Measurements from ENCODE around the gene KCNB1. TPM values are rescaled to one million over a fixed set of nuclear protein-coding genes. Genes with fewer than 3 reads are reported as not detected.

KCNB1 gene
- polyA plus RNA-seq, 1 donor: 2.4 TPM

GRCh38 chr20:49426395-49426794 lies 56.1 kb downstream of the KCNB1 start:
- H3K9me3 ChIP-seq (ENCODE audit: control insufficient read depth, low read depth, low read length): no peaks in the 10 kb centered on the region
- DNase-seq: no peak
- no peaks in the 10 kb centered on the region for H3K4me1 ChIP-seq (ENCODE audit: control insufficient read depth, insufficient read depth, low read length)
- WGBS (ENCODE audit: insufficient coverage, low lambda C conversion rate): 93% methylated on average over 2 of the region's 5 CpGs
- no peaks in the 10 kb centered on the region for H3K36me3 ChIP-seq (ENCODE audit: control insufficient read depth, insufficient read depth, low read length)
- peaks cover 4% of the 10 kb centered on the region for H3K27me3 ChIP-seq (ENCODE audit: control insufficient read depth, insufficient read depth, low read length)
- H3K27ac ChIP-seq (ENCODE audit: low read length): no peak overlapping the region
- no peak overlapping the region for H3K4me3 ChIP-seq (ENCODE audit: low read length)

DNA sequence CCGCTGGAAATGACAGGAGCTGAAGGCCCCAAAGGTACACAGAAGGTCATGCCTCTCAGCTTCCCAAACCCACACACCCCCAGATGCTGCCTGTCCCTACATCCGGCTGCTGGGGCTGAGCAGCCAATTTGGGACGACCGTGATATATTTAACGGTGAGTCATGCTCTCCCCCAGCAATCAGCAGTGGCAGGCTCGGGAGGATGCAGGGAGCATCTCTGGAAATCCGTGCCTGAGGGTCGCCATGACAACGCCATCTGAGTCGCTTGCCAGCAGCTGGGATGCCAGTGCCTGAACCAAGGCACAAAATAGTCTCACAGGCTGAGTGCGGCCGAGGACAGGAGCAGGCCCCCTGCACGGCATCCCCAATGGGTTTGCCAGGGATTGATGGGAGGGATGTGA lies 57.9 kb downstream of the KCNB1 start:
- no peak for DNase-seq
- Histone ChIP-seq H3K4me3 (ENCODE audit: low read length) (no peak overlapping the region), H3K9me3 (ENCODE audit: control insufficient read depth, low read depth, low read length) (no peaks in the 10 kb centered on the region), H3K4me1 (ENCODE audit: control insufficient read depth, insufficient read depth, low read length) (no peaks in the 10 kb centered on the region), H3K36me3 (ENCODE audit: control insufficient read depth, insufficient read depth, low read length) (no peaks in the 10 kb centered on the region), H3K27me3 (ENCODE audit: control insufficient read depth, insufficient read depth, low read length) (peaks cover 2% of the 10 kb centered on the region), H3K27ac (ENCODE audit: low read length) (no peak overlapping the region)
- WGBS (ENCODE audit: insufficient coverage, low lambda C conversion rate): no CpG with 5 or more reads among the region's 13 CpGs

DNA sequence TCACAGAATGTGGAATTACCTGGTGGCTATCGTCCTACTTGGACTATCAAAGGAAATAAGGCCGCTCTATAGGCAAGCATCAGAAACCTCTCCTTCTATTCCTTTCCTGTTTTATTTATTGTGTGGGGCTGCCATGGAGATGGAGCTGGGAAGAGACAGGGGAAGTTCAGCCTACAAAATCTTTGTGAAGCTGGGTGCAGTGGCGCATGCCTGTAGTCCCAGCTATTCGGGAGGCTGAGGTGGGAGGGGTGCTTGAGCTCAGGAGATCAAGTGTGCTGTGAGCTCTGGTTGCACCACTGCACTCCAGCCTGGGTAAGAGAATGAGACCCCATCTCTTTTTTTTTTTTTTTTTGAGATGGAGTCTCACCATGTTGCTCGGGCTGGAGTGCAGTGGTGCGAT lies 60.3 kb downstream of the KCNB1 start:
- WGBS (ENCODE audit: insufficient coverage, low lambda C conversion rate): no CpG with 5 or more reads among the region's 6 CpGs
- DNase-seq: no peak
- Histone ChIP-seq H3K9me3 (ENCODE audit: control insufficient read depth, low read depth, low read length) (no peaks in the 10 kb centered on the region), H3K4me1 (ENCODE audit: control insufficient read depth, insufficient read depth, low read length) (no peaks in the 10 kb centered on the region), H3K4me3 (ENCODE audit: low read length) (no peak overlapping the region), H3K27me3 (ENCODE audit: control insufficient read depth, insufficient read depth, low read length) (peaks cover under 1% of the 10 kb centered on the region), H3K27ac (ENCODE audit: low read length) (no peak overlapping the region), H3K36me3 (ENCODE audit: control insufficient read depth, insufficient read depth, low read length) (no peaks in the 10 kb centered on the region)

DNA sequence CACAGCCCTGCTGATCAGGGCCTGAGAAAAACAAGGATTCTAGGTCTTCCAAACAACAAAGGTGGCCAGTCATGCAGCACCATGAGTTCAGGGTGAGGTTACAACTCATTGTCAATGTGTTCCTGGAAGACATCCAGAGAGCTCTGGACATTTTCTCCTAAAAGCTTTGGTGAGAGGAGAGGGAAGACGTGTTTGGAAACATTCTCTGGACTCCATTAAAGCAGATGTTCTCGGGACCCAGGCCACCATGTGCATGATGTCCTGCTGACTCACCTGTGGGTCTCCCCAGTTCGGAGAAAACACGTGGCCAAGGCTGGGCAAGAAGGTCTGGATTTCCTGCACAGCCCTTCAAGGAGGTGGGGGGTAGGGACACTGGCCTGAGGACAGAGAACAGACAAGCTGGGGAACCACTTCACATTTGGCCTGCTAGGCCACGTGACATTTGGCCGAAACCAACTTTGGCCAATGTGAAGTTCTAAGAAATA lies 61.6 kb downstream of the KCNB1 start:
- no peaks in the 10 kb centered on the region for H3K9me3 ChIP-seq (ENCODE audit: control insufficient read depth, low read depth, low read length)
- no peak overlapping the region for H3K27ac ChIP-seq (ENCODE audit: low read length)
- WGBS (ENCODE audit: insufficient coverage, low lambda C conversion rate): no CpG with 5 or more reads among the region's 6 CpGs
- no peak for DNase-seq
- H3K27me3 ChIP-seq (ENCODE audit: control insufficient read depth, insufficient read depth, low read length): peaks cover 2% of the 10 kb centered on the region
- no peaks in the 10 kb centered on the region for H3K36me3 ChIP-seq (ENCODE audit: control insufficient read depth, insufficient read depth, low read length)
- H3K4me3 ChIP-seq (ENCODE audit: low read length): no peak overlapping the region
- no peaks in the 10 kb centered on the region for H3K4me1 ChIP-seq (ENCODE audit: control insufficient read depth, insufficient read depth, low read length)

DNA sequence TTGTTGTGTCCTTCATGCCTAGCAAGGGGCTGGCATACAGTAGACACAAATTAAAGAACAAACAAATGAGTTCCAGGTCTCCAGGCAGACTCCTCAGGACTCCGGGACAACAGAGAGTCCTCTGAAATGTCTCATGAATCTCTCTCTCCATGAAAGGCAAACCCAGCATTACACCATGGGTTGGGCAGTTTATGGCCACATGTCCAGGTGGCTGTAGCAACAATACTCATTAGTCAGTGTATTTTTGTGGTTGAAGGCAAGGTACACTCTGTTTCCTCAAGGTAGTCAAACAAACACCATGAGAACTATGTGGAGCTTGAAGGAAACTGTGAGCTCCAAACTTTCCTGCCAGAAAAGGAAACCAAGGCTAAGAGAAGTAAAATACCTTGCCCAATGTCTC lies 62.2 kb downstream of the KCNB1 start:
- Histone ChIP-seq H3K27me3 (ENCODE audit: control insufficient read depth, insufficient read depth, low read length) (peaks cover 3% of the 10 kb centered on the region), H3K36me3 (ENCODE audit: control insufficient read depth, insufficient read depth, low read length) (no peaks in the 10 kb centered on the region), H3K4me3 (ENCODE audit: low read length) (no peak overlapping the region), H3K4me1 (ENCODE audit: control insufficient read depth, insufficient read depth, low read length) (no peaks in the 10 kb centered on the region), H3K9me3 (ENCODE audit: control insufficient read depth, low read depth, low read length) (no peaks in the 10 kb centered on the region), H3K27ac (ENCODE audit: low read length) (no peak overlapping the region)
- whole genome bisulfite sequencing (ENCODE audit: insufficient coverage, low lambda C conversion rate): no CpG with 5 or more reads among the region's 1 CpG
- DNase-seq: peak in 1 of 2 donors; percentile 25

- no peak for DNase-seq
- Histone ChIP-seq H3K9me3 (ENCODE audit: control insufficient read depth, low read depth, low read length) (no peaks in the 10 kb centered on the region), H3K4me3 (ENCODE audit: low read length) (no peak overlapping the region), H3K27ac (ENCODE audit: low read length) (no peak overlapping the region), H3K4me1 (ENCODE audit: control insufficient read depth, insufficient read depth, low read length) (no peaks in the 10 kb centered on the region), H3K36me3 (ENCODE audit: control insufficient read depth, insufficient read depth, low read length) (no peaks in the 10 kb centered on the region), H3K27me3 (ENCODE audit: control insufficient read depth, insufficient read depth, low read length) (peaks cover 3% of the 10 kb centered on the region)
- WGBS (ENCODE audit: insufficient coverage, low lambda C conversion rate): no CpG with 5 or more reads among the region's 1 CpG
Observed at GRCh38 chr20:49419785-49420184, 62.7 kb downstream of the KCNB1 start.

GRCh38 chr20:49418809-49419208 lies 63.7 kb downstream of the KCNB1 start:
- Histone ChIP-seq H3K4me1 (ENCODE audit: control insufficient read depth, insufficient read depth, low read length) (no peaks in the 10 kb centered on the region), H3K9me3 (ENCODE audit: control insufficient read depth, low read depth, low read length) (no peaks in the 10 kb centered on the region), H3K27me3 (ENCODE audit: control insufficient read depth, insufficient read depth, low read length) (peaks cover 8% of the 10 kb centered on the region), H3K4me3 (ENCODE audit: low read length) (no peak overlapping the region), H3K36me3 (ENCODE audit: control insufficient read depth, insufficient read depth, low read length) (no peaks in the 10 kb centered on the region), H3K27ac (ENCODE audit: low read length) (no peak overlapping the region)
- no peak for DNase-seq
- 100% methylated on average over 1 of the region's 7 CpGs for WGBS (ENCODE audit: insufficient coverage, low lambda C conversion rate)

DNA sequence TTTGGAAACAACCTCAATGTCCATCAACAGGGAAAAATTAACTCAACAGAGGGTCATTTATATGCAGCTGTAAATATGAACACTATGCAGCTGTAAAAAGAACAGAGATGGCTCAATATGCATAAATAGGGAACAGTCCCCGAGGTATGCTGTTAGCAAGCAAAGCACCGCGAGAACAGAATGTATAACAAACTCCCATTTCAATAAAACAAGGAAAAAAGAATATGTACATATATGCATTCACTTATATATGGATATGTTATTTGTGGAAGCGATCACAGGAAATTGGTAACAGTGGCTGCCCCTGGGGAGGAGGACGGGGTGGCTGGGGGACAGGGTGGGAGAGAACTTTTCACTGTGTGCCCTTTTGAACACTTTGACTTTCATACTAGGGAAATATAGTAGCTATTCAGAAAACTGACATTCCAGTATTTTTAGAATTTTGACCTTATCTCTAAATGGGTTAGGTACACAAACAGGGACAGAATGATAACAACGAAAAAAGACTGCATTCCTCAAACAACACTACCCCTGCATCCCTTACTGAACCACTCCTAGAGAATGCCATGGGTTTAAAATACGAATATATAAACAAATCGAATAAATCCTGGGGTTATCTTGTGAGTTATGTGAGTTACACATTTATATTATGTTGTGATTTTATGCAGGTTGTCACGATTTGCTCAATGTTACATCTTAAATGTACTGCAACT lies 64.5 kb downstream of the KCNB1 start:
- Histone ChIP-seq H3K9me3 (ENCODE audit: control insufficient read depth, low read depth, low read length) (no peaks in the 10 kb centered on the region), H3K27ac (ENCODE audit: low read length) (no peak overlapping the region), H3K4me3 (ENCODE audit: low read length) (no peak overlapping the region), H3K4me1 (ENCODE audit: control insufficient read depth, insufficient read depth, low read length) (no peaks in the 10 kb centered on the region), H3K27me3 (ENCODE audit: control insufficient read depth, insufficient read depth, low read length) (peaks cover 10% of the 10 kb centered on the region), H3K36me3 (ENCODE audit: control insufficient read depth, insufficient read depth, low read length) (no peaks in the 10 kb centered on the region)
- WGBS (ENCODE audit: insufficient coverage, low lambda C conversion rate): 33% methylated on average over 1 of the region's 9 CpGs
- DNase-seq: no peak

- H3K27ac ChIP-seq (ENCODE audit: low read length): peak overlapping the region; percentile 1
- DNase-seq: no peak
- no peaks in the 10 kb centered on the region for H3K9me3 ChIP-seq (ENCODE audit: control insufficient read depth, low read depth, low read length)
- no peaks in the 10 kb centered on the region for H3K36me3 ChIP-seq (ENCODE audit: control insufficient read depth, insufficient read depth, low read length)
- 62% methylated on average over 5 of the region's 8 CpGs for WGBS (ENCODE audit: insufficient coverage, low lambda C conversion rate)
- H3K27me3 ChIP-seq (ENCODE audit: control insufficient read depth, insufficient read depth, low read length): peaks cover 10% of the 10 kb centered on the region
- H3K4me1 ChIP-seq (ENCODE audit: control insufficient read depth, insufficient read depth, low read length): no peaks in the 10 kb centered on the region
- no peak overlapping the region for H3K4me3 ChIP-seq (ENCODE audit: low read length)
Observed at GRCh38 chr20:49415668-49416044, 66.8 kb downstream of the KCNB1 start.

GRCh38 chr20:49415005-49415667 lies 67.3 kb downstream of the KCNB1 start:
- peaks cover 10% of the 10 kb centered on the region for H3K27me3 ChIP-seq (ENCODE audit: control insufficient read depth, insufficient read depth, low read length)
- no peaks in the 10 kb centered on the region for H3K36me3 ChIP-seq (ENCODE audit: control insufficient read depth, insufficient read depth, low read length)
- peak overlapping the region; percentile 1 for H3K27ac ChIP-seq (ENCODE audit: low read length)
- H3K4me1 ChIP-seq (ENCODE audit: control insufficient read depth, insufficient read depth, low read length): no peaks in the 10 kb centered on the region
- H3K9me3 ChIP-seq (ENCODE audit: control insufficient read depth, low read depth, low read length): no peaks in the 10 kb centered on the region
- WGBS (ENCODE audit: insufficient coverage, low lambda C conversion rate): 83% methylated on average over 2 of the region's 8 CpGs
- no peak overlapping the region for H3K4me3 ChIP-seq (ENCODE audit: low read length)
- DNase-seq: no peak

- H3K4me3 ChIP-seq (ENCODE audit: low read length): no peak overlapping the region
- H3K9me3 ChIP-seq (ENCODE audit: control insufficient read depth, low read depth, low read length): no peaks in the 10 kb centered on the region
- no peak overlapping the region for H3K27ac ChIP-seq (ENCODE audit: low read length)
- no peak for DNase-seq
- peaks cover 14% of the 10 kb centered on the region for H3K27me3 ChIP-seq (ENCODE audit: control insufficient read depth, insufficient read depth, low read length)
- peaks cover 3% of the 10 kb centered on the region for H3K4me1 ChIP-seq (ENCODE audit: control insufficient read depth, insufficient read depth, low read length)
- H3K36me3 ChIP-seq (ENCODE audit: control insufficient read depth, insufficient read depth, low read length): no peaks in the 10 kb centered on the region
- WGBS (ENCODE audit: insufficient coverage, low lambda C conversion rate): 83% methylated on average over 2 of the region's 4 CpGs
Observed at GRCh38 chr20:49413677-49414076, 68.8 kb downstream of the KCNB1 start.
